ENCODE measurements around the gene SH3BP5L. TPM values are rescaled to one million over a fixed set of nuclear protein-coding genes. Genes with fewer than 3 reads are reported as not detected.

The SH3BP5L gene
- total and polyA plus RNA-seq, 2 of the 8 experiments (the other 6 are each of a cell fraction or from before 2014, with no cell fraction given) = 20.2 to 28.4 TPM

GRCh38 chr1:248808876-248809275 lies 16.8 kb downstream of the SH3BP5L start:
- no peak for TF ChIP-seq JUND (IDR thresholded peaks at IDR 0.05; ENCODE audit: low read length)
- no peak for TF ChIP-seq CHD2 (IDR thresholded peaks at IDR 0.05; ENCODE audit: low read length)
- TF ChIP-seq SP1 (IDR thresholded peaks at IDR 0.05; ENCODE audit: low read depth, low read length) = no peak
- Histone ChIP-seq H3K18ac (ENCODE audit: extremely low read depth, low read length) (no peak overlapping the region), H3K23me2 (ENCODE audit: low read depth, low read length) (no peaks in the 10 kb centered on the region), H4K5ac (ENCODE audit: insufficient read length, low read depth, low read length) (no peak overlapping the region), H2BK15ac (ENCODE audit: low read length) (no peak overlapping the region), H4K20me1 (replicated peaks in 1 of 2; ENCODE audit: control insufficient read depth in 1 of 2, insufficient read depth in 2 of 2, low read length in 2 of 2) (no peaks in the 10 kb centered on the region), H3K9ac (replicated peaks in 1 of 4; ENCODE audit: extremely low read depth in 1 of 4, low read depth in 3 of 4, low read length in 3 of 4) (no peak overlapping the region), H3K79me2 (ENCODE audit: control insufficient read depth in 1 of 2, insufficient read depth in 2 of 2, low read length in 2 of 2) (no peaks in the 10 kb centered on the region), H2BK12ac (ENCODE audit: low read depth, low read length) (no peak overlapping the region), H4K91ac (replicated peaks; ENCODE audit: insufficient read length, low read length) (no peak overlapping the region), H3K23ac (ENCODE audit: insufficient read length) (no peak overlapping the region), H3K36me3 (ENCODE audit: control insufficient read depth in 2 of 4, insufficient read depth in 4 of 4, low read length in 3 of 4) (peaks cover 5 to 18% (median 9%) of the 10 kb centered on the region in 4 experiments; a peak in 6 of 8 replicates), H2BK120ac (replicated peaks; ENCODE audit: low read depth, low read length) (no peak overlapping the region), H2BK5ac (ENCODE audit: low read depth, low read length) (no peak overlapping the region), H3K4ac (replicated peaks; ENCODE audit: insufficient read length, low read depth, low read length) (no peak overlapping the region), H2AFZ (ENCODE audit: low read length) (no peak overlapping the region), H2BK20ac (ENCODE audit: low read length) (no peak overlapping the region), H3K4me3 (ENCODE audit: extremely low read depth in 1 of 4, insufficient read depth in 2 of 4, low read depth in 3 of 4, low read length in 4 of 4) (no peak overlapping the region), H3K27ac (ENCODE audit: low read depth, low read length) (no peak overlapping the region), H3K14ac (ENCODE audit: insufficient read length) (no peak overlapping the region), H3K4me2 (ENCODE audit: insufficient read depth in 1 of 2, low read depth in 2 of 2, low read length in 2 of 2) (no peak overlapping the region), H3K79me1 (ENCODE audit: low read depth, low read length) (no peaks in the 10 kb centered on the region), H3K27me3 (replicated peaks in 1 of 4; ENCODE audit: control insufficient read depth in 3 of 4, extremely low read depth in 1 of 4, insufficient read depth in 3 of 4, low read length in 3 of 4) (no peaks in the 10 kb centered on the region), H3K56ac (replicated peaks; ENCODE audit: insufficient read length, low read depth, low read length) (no peak overlapping the region), H3K9me3 (ENCODE audit: insufficient read depth in 2 of 2, low read depth in 1 of 2, low read length in 1 of 2) (peaks cover 13 to 26% of the 10 kb centered on the region in 2 experiments), H3K4me1 (replicated peaks in 1 of 4; ENCODE audit: control insufficient read depth in 3 of 4, insufficient read depth in 4 of 4, low read length in 3 of 4) (no peaks in the 10 kb centered on the region), H2AK5ac (ENCODE audit: low read depth, low read length) (no peak overlapping the region), H4K8ac (ENCODE audit: extremely low read depth, insufficient read depth, low read length) (no peak overlapping the region)
- no peak for FAIRE-seq
- POLR2A ChIA-PET (ENCODE audit: partially characterized antibody) = interaction anchor here (0.6 to 1.3 kb wide), 3 partner anchors 11 to 757 kb away, joined by 3 read pairs; no protein-coding TSS in a partner anchor
- no peak for DNase-seq (ENCODE audit: low read depth in 1 of 2, low spot score in 2 of 2)
- CTCF ChIA-PET (ENCODE audit: partially characterized antibody) = interaction anchor here (4.0 kb wide), 1 partner anchor 17 kb away, joined by 14 read pairs; the partner anchor contains the start of gene SH3BP5L
- WGBS, 2 experiments (ENCODE audit: extremely low coverage in 1 of 2, insufficient coverage in 1 of 2, insufficient read length in 1 of 2, insufficient replicate concordance in 2 of 2, low coverage in 1 of 2, low lambda C conversion rate in 2 of 2, missing lambda C conversion rate in 1 of 2) = 90% methylated on average over 9 of the region's 9 CpGs; no CpG with 5 or more reads in 1 of the 2 experiments

Measured in H1 (cell line).